Epithelial cell of esophagus (primary cell): ENCODE results near the gene ZEB2.

Source experiments
- DNase-seq: peaks from one replicate; pipeline ENCODE4 v3.0.0; 2010; ENCODE audit warnings: low read depth
- H3K4me3 ChIP-seq: 2 replicates; pipeline ENCODE4 v1.5.1; 2011; ENCODE audit warnings: mild to moderate bottlenecking, low read length, control low read depth
- CTCF ChIP-seq: IDR thresholded peaks from 2 replicates; pipeline ENCODE4 v1.5.1; 2011; ENCODE audit warnings: low read depth, mild to moderate bottlenecking, low read length, control low read depth, inconsistent platforms; ENCODE audit not compliant: insufficient read depth; ENCODE audit errors: missing control alignments

Gene ZEB2

DNA sequence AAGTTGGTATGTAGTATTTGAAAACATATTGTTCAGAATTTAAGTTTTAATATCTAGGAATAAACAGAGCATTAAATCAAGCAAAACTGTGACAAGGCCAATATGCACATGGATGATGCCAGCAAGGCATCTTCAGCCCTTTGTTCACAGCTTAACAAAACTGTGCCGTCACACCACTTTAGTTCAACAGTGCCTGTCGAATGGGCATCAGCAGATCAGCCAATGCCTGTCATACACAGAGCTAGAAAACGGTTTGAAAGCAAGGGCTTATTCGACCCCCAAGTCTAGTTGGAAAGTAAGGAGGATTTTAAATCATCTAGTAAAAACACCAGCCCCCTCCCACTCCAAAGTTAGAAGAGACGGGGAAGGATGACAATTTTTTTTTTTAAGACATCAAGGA is 16.7 kb downstream of the ZEB2 start:
- DNase-seq = no peak
- no peak overlapping the region for H3K4me3 ChIP-seq
- no peak for TF ChIP-seq CTCF

DNA sequence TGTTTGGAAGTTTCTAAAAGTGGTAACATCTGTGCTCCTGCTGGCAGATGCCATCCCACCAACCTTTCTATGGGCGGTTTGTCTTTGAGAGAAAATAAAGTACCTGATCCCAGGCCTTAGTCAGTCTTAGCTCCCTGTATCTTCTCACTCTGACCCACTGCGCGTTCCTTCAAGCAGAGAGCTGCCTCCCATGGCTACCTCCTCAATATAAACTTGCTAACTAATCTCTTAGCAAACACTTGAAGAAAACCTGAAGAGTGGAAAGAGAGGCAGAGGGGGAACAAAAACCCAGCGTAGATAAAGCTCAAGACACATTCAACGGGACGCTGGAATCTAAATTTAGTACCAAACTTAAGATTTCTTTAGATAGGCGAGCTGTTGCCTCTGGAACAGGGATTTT is 17.6 kb downstream of the ZEB2 start:
- no peak for DNase-seq
- no peak overlapping the region for H3K4me3 ChIP-seq
- no peak for TF ChIP-seq CTCF

DNA sequence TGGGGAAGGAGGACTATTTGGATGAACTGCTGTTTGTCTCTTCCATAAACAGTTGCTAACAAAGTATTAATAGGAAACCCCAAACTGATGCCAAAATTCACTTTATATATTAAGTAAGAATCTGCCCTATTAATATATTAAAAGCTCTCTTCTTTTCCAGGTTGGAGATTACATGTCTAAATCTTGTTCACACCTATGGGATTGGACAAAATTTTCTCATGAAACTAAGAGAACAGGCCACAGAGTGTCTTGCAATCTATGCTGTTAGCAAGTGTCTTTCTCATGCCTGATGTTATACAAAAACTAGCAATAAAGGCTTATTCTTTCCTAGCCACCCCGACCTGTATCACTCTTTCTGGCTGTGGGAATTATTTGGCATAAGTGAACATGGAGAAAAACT is 18.3 kb downstream of the ZEB2 start:
- no peak overlapping the region for H3K4me3 ChIP-seq
- no peak for DNase-seq
- no peak for TF ChIP-seq CTCF

GRCh38 chr2:144501118-144501517 is 18.8 kb downstream of the ZEB2 start:
- no peak for DNase-seq

DNA sequence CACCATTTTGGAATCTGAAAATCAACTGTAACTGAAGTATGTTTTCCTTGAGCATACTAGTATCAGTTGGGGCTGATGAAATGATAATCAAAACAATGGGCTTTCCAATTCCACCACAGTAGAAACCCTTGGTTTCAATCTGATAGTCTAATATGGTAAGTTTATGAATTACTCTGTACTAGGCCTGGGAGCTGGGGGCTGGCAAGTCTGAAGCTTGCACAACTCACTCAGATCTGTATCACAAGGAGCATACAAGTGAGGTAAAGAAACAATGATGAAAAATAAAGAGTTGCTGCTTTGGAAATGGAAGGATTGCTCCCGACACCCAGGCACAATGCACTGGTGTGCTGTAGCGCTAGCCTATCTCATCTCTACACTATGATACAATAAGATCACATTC is 19.4 kb downstream of the ZEB2 start:
- DNase-seq = no peak
- no peak overlapping the region for H3K4me3 ChIP-seq
- TF ChIP-seq CTCF = no peak

More at GRCh38 chr2:144501118-144501517, 18.8 kb downstream of the ZEB2 start:
- H3K4me3 ChIP-seq = no peak overlapping the region
- no peak for TF ChIP-seq CTCF

DNA sequence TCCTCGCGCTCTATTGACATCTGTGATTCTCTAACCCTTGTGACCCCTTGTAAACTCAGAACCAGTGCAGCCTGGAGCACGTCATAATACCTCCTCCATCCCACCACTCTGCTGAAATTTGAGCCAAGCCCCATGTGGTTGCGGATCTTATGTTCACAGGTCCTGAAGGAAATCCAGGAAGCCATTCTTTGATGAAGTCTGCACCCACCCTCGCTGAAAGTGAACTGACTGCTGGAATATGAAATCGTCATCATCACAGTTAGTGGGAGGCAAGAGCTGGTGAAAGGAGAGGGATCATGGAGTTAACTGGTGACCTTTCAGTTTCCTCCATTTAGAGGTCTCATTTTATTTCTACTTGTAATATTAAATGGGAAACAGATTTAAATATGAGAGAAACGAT is 21.6 kb downstream of the ZEB2 start:
- H3K4me3 ChIP-seq = no peak overlapping the region
- no peak for TF ChIP-seq CTCF
- no peak for DNase-seq

DNA sequence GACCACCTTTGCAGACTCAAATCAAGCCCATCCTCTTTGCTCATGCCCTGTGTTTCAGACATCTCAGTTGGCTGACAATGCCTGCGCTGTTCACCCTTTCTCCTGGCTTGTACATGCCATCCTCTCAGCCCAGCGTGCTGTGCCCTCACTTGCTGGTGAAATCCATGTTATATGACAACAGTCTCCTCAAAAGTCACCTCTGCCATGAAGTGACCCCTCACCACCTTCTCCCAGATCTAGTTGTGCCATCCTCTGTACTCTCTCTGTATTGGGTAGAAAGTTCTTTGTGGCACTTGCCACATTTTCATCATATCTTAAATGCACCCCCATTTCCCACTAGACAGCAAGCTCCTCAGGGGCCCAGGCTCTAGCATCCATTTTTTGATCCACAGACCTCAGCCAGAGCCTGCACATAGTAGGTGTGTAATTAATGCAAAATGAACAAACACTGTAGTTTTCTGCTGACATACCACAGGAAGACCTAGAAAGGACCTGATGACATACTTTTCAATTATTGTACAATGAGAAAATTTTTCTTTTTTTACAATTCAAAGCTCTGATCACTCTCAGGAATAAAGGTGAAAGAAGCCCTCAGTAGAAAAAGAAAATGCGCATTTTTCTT is 22.8 kb downstream of the ZEB2 start:
- TF ChIP-seq CTCF = no peak
- no peak overlapping the region for H3K4me3 ChIP-seq
- no peak for DNase-seq
